Osteoblast (primary cell): ENCODE data around the gene ZFHX3. TPM values are rescaled to one million over a fixed set of nuclear protein-coding genes. Genes with fewer than 3 reads are reported as not detected.

Source experiments
- DNase-seq: peaks from one replicate; pipeline ENCODE4 v3.0.0; 2011; ENCODE audit warnings: low spot score, mixed read lengths; ENCODE audit not compliant: insufficient read length; ENCODE audit errors: missing footprints
- H2AFZ ChIP-seq: 2 replicates; pipeline ENCODE4 v1.6.0; 2011; ENCODE audit warnings: mild to moderate bottlenecking, low read length
- H3K27ac ChIP-seq: 2 replicates; pipeline ENCODE4 v1.5.1; 2011; ENCODE audit warnings: mild to moderate bottlenecking, low read depth, low read length, moderate library complexity
- H3K27me3 ChIP-seq: 2 replicates; pipeline ENCODE4 v1.6.0; 2012; ENCODE audit warnings: mild to moderate bottlenecking, control low read depth, inconsistent platforms, low read length, moderate library complexity; ENCODE audit not compliant: insufficient read depth
- H3K36me3 ChIP-seq: 2 replicates; pipeline ENCODE4 v1.5.1; 2011; ENCODE audit warnings: mild to moderate bottlenecking, low read length, control low read depth, moderate library complexity; ENCODE audit not compliant: insufficient read depth
- H3K4me1 ChIP-seq: 2 replicates; pipeline ENCODE4 v1.5.1; 2011; ENCODE audit warnings: mild to moderate bottlenecking, low read length, control low read depth, moderate library complexity; ENCODE audit not compliant: insufficient read depth
- H3K4me2 ChIP-seq: 2 replicates; pipeline ENCODE4 v1.6.0; 2011; ENCODE audit warnings: mild to moderate bottlenecking, low read length; ENCODE audit not compliant: insufficient read depth
- H3K4me3 ChIP-seq: fragments of 200-600 bp; sonication (generic); 3 replicates; pipeline ENCODE4 v1.5.1; 2012; ENCODE audit warnings: mild to moderate bottlenecking, low read length, inconsistent platforms; ENCODE audit not compliant: insufficient read depth
- H3K79me2 ChIP-seq: 2 replicates; pipeline ENCODE4 v1.6.0; 2012; ENCODE audit warnings: mild to moderate bottlenecking, low read length, control low read depth, inconsistent platforms; ENCODE audit not compliant: insufficient read depth
- H3K9me3 ChIP-seq: 2 replicates; pipeline ENCODE4 v1.5.1; 2011; ENCODE audit warnings: low read depth, low read length, control low read depth
- H4K20me1 ChIP-seq: 2 replicates; pipeline ENCODE4 v1.6.0; 2012; ENCODE audit warnings: mild to moderate bottlenecking, low read length, control low read depth; ENCODE audit not compliant: insufficient read depth
- CTCF ChIP-seq: IDR thresholded peaks from 2 replicates; pipeline ENCODE4 v1.5.1; 2011; ENCODE audit warnings: mild to moderate bottlenecking, low read depth, low read length, moderate library complexity; ENCODE audit errors: extremely low read depth
- total RNA-seq: library from RNA; depleted of rRNA; stranded (reverse); fragments of >200 nt; gene quantifications from 2 replicates; pipeline ENCODE4 v1.2.3, GENCODE V29; 2012

The ZFHX3 gene
- total RNA-seq, 1 donor = 14.5 TPM

GRCh38 chr16:72760581-72760980 lies 287.3 kb downstream of the ZFHX3 start:
- H4K20me1 ChIP-seq = no peaks in the 10 kb centered on the region
- no peak for DNase-seq
- H3K27ac ChIP-seq = no peak overlapping the region
- H3K79me2 ChIP-seq = no peaks in the 10 kb centered on the region
- no peak for TF ChIP-seq CTCF
- no peak overlapping the region for H2AFZ ChIP-seq
- H3K4me2 ChIP-seq = no peak overlapping the region
- no peaks in the 10 kb centered on the region for H3K27me3 ChIP-seq
- H3K36me3 ChIP-seq = no peaks in the 10 kb centered on the region
- no peak overlapping the region for H3K4me3 ChIP-seq
- no peaks in the 10 kb centered on the region for H3K9me3 ChIP-seq
- H3K4me1 ChIP-seq = no peaks in the 10 kb centered on the region

GRCh38 chr16:72753881-72754280 lies 294.0 kb downstream of the ZFHX3 start:
- H3K9me3 ChIP-seq = no peaks in the 10 kb centered on the region

GRCh38 chr16:72752004-72752695 lies 295.8 kb downstream of the ZFHX3 start:
- TF ChIP-seq CTCF = no peak
- H3K4me3 ChIP-seq = no peak overlapping the region
- H3K4me2 ChIP-seq = no peak overlapping the region
- H4K20me1 ChIP-seq = no peaks in the 10 kb centered on the region
- no peaks in the 10 kb centered on the region for H3K36me3 ChIP-seq
- H3K27ac ChIP-seq = no peak overlapping the region
- DNase-seq = no peak
- H3K4me1 ChIP-seq = no peaks in the 10 kb centered on the region
- no peaks in the 10 kb centered on the region for H3K9me3 ChIP-seq
- H3K79me2 ChIP-seq = no peaks in the 10 kb centered on the region
- no peak overlapping the region for H2AFZ ChIP-seq
- H3K27me3 ChIP-seq = no peaks in the 10 kb centered on the region

More at GRCh38 chr16:72753881-72754280, 294.0 kb downstream of the ZFHX3 start:
- Histone ChIP-seq H3K27ac (no peak overlapping the region), H3K4me3 (no peak overlapping the region), H3K4me2 (no peak overlapping the region), H3K36me3 (no peaks in the 10 kb centered on the region), H4K20me1 (no peaks in the 10 kb centered on the region), H3K27me3 (no peaks in the 10 kb centered on the region), H3K79me2 (no peaks in the 10 kb centered on the region), H2AFZ (peak overlapping the region; percentile 8), H3K4me1 (no peaks in the 10 kb centered on the region)
- no peak for TF ChIP-seq CTCF
- no peak for DNase-seq

- Histone ChIP-seq H3K27ac (no peak overlapping the region), H2AFZ (no peak overlapping the region), H3K36me3 (no peaks in the 10 kb centered on the region), H3K9me3 (no peaks in the 10 kb centered on the region), H3K4me1 (no peaks in the 10 kb centered on the region), H3K4me2 (no peak overlapping the region), H3K4me3 (no peak overlapping the region), H3K79me2 (no peaks in the 10 kb centered on the region), H4K20me1 (no peaks in the 10 kb centered on the region), H3K27me3 (no peaks in the 10 kb centered on the region)
- no peak for DNase-seq
- no peak for TF ChIP-seq CTCF
Observed at GRCh38 chr16:72751076-72751475, 296.9 kb downstream of the ZFHX3 start.
